Vagina (tissue), 2 donors: ENCODE measurements around the gene PLAAT3. TPM values are rescaled to one million over a fixed set of nuclear protein-coding genes. Genes with fewer than 3 reads are reported as not detected.
"Not testable (repeated sequence)": the region's sequence is repeated elsewhere in the genome, so short reads cannot be mapped to it uniquely, and the experiment has no call there.

Source experiments
- DNase-seq, 2 donors: peaks; one replicate each; pipeline ENCODE4 v3.0.0-alpha.2; 2017; ENCODE audit errors: extremely low spot score in 2 of 2
- H3K27ac ChIP-seq: fragments of 200-600 bp; sonication (generic); one replicate; pipeline ENCODE4 v1.5.1; 2019
- H3K27me3 ChIP-seq: fragments of 200-600 bp; sonication (generic); one replicate; pipeline ENCODE4 v1.5.1; 2019
- H3K36me3 ChIP-seq, 2 donors: fragments of 200-600 bp; sonication (generic); one replicate each; pipeline ENCODE4 v1.5.1; 2017 to 2019
- H3K4me1 ChIP-seq: fragments of 200-600 bp; sonication (generic); one replicate; pipeline ENCODE4 v1.5.1; 2019
- H3K4me3 ChIP-seq, 2 donors: fragments of 200-600 bp; sonication (generic); 1 replicate in 1 of 2; 2 replicates in 1 of 2; pipeline ENCODE4 v1.5.1; 2016 to 2019
- H3K9me3 ChIP-seq: fragments of 200-600 bp; sonication (generic); one replicate; pipeline ENCODE4 v1.5.1; 2019
- CTCF ChIP-seq, 3 experiments: fragments of 450-650 bp in 2 of 3; fragments of 200-600 bp in 1 of 3; sonication (generic) in 1 of 3; IDR thresholded peaks; one replicate each; pipeline ENCODE4 v1.5.1; 2017 to 2019; ENCODE audit warnings: antibody characterized with exemption in 3 of 3, mild to moderate bottlenecking in 2 of 3, moderate library complexity in 2 of 3
- POLR2A ChIP-seq, 2 donors: fragments of 450-650 bp; IDR thresholded peaks; one replicate each; pipeline ENCODE4 v1.6.1; 2017; ENCODE audit warnings: antibody characterized with exemption in 2 of 2, mild to moderate bottlenecking in 2 of 2, moderate library complexity in 2 of 2
- POLR2AphosphoS5 ChIP-seq, 2 donors: sonication (generic); formaldehyde crosslinking; IDR thresholded peaks; one replicate each; pipeline ENCODE4 v1.9.0; 2017; ENCODE audit warnings: antibody characterized with exemption in 2 of 2, mild to moderate bottlenecking in 2 of 2, low read depth in 1 of 2; ENCODE audit not compliant: insufficient read depth in 1 of 2
- intact Hi-C: fragments of 100-400 bp; cut with DNase I; formaldehyde crosslinking; loops from one replicate; pipeline ENCODE4 v1.15.1; 2023
- total RNA-seq: library from RNA; depleted of rRNA; stranded (reverse); fragments of >200 nt; gene quantifications from one replicate; pipeline ENCODE4 v1.2.3, GENCODE V29; 2016

Gene PLAAT3
- total RNA-seq, 1 donor from 2014 or later = 17.2 TPM

- H3K9me3 ChIP-seq = no peaks in the 10 kb centered on the region
- intact Hi-C loops = no loop called here
Measured at GRCh38 chr11:63623513-63624140, 9.4 kb upstream of the PLAAT3 start.

GRCh38 chr11:63622323-63622722, 8.1 kb upstream of the PLAAT3 start:
- Histone ChIP-seq H3K4me1 (no peaks in the 10 kb centered on the region), H3K9me3 (no peaks in the 10 kb centered on the region), H3K27ac (no peak overlapping the region), H3K4me3 (no peak overlapping the region), H3K27me3 (no peaks in the 10 kb centered on the region), H3K36me3 (no peaks in the 10 kb centered on the region)
- TF ChIP-seq POLR2AphosphoS5 (IDR thresholded peaks at IDR 0.05; ENCODE audit: insufficient read depth in 1 of 2, low read depth in 1 of 2) = no peak
- TF ChIP-seq POLR2A (IDR thresholded peaks at IDR 0.05) = no peak
- no peak for TF ChIP-seq CTCF (IDR thresholded peaks at IDR 0.05)
- DNase-seq = no peak
- intact Hi-C loops = no loop called here

More at GRCh38 chr11:63623513-63624140, 9.4 kb upstream of the PLAAT3 start:
- Histone ChIP-seq H3K4me1 (no peaks in the 10 kb centered on the region), H3K27me3 (no peaks in the 10 kb centered on the region), H3K27ac (no peak overlapping the region), H3K4me3 (no peak overlapping the region), H3K36me3 (peaks cover 0 to 6% of the 10 kb centered on the region in 2 donors)
- DNase-seq = no peak
- no peak for TF ChIP-seq POLR2A (IDR thresholded peaks at IDR 0.05)
- TF ChIP-seq POLR2AphosphoS5 (IDR thresholded peaks at IDR 0.05; ENCODE audit: insufficient read depth in 1 of 2, low read depth in 1 of 2) = no peak
- TF ChIP-seq CTCF (IDR thresholded peaks at IDR 0.05) = no peak

GRCh38 chr11:63621071-63621470, 6.8 kb upstream of the PLAAT3 start:
- Histone ChIP-seq H3K4me3 (no peak overlapping the region), H3K27me3 (no peaks in the 10 kb centered on the region), H3K9me3 (no peaks in the 10 kb centered on the region), H3K36me3 (no peaks in the 10 kb centered on the region), H3K27ac (no peak overlapping the region), H3K4me1 (no peaks in the 10 kb centered on the region)
- intact Hi-C loops = no loop called here
- TF ChIP-seq POLR2A (IDR thresholded peaks at IDR 0.05) = no peak
- TF ChIP-seq POLR2AphosphoS5 (IDR thresholded peaks at IDR 0.05; ENCODE audit: insufficient read depth in 1 of 2, low read depth in 1 of 2) = no peak
- no peak for TF ChIP-seq CTCF (IDR thresholded peaks at IDR 0.05)
- no peak for DNase-seq

GRCh38 chr11:63619967-63620366, 5.7 kb upstream of the PLAAT3 start:
- H3K27ac ChIP-seq = no peak overlapping the region
- H3K36me3 ChIP-seq = no peaks in the 10 kb centered on the region
- H3K4me1 ChIP-seq = no peaks in the 10 kb centered on the region
- no peak for DNase-seq
- TF ChIP-seq CTCF (IDR thresholded peaks at IDR 0.05) (no peak), POLR2A (IDR thresholded peaks at IDR 0.05) (no peak), POLR2AphosphoS5 (IDR thresholded peaks at IDR 0.05; ENCODE audit: insufficient read depth in 1 of 2, low read depth in 1 of 2) (no peak)
- H3K27me3 ChIP-seq = no peaks in the 10 kb centered on the region
- H3K9me3 ChIP-seq = no peaks in the 10 kb centered on the region
- intact Hi-C loops = loop anchor here (10.0 kb wide), 1 partner anchor 1295 kb away; the partner anchor contains the start of gene ATG2A
- no peak overlapping the region for H3K4me3 ChIP-seq

- not testable (repeated sequence) for H3K27me3 ChIP-seq, H3K4me3 ChIP-seq, H3K36me3 ChIP-seq, H3K9me3 ChIP-seq, DNase-seq, H3K27ac ChIP-seq
- peaks cover 19% of the 10 kb centered on the region for H3K4me1 ChIP-seq
- intact Hi-C loops = loop anchor here (10.0 kb wide), 1 partner anchor 1297 kb away; the partner anchor contains the start of gene ATG2A
Measured at GRCh38 chr11:63617686-63618085, 3.5 kb upstream of the PLAAT3 start.
